ENCODE data around the gene MAL.

The MAL gene

GRCh38 chr2:95016616-95017015 lies 8.9 kb upstream of the MAL start:
- DNase-seq (ENCODE audit: low read depth in 3 of 3), result no peak

GRCh38 chr2:95017071-95017501 lies 8.4 kb upstream of the MAL start:
- DNase-seq (ENCODE audit: low read depth in 3 of 3), result no peak

GRCh38 chr2:95017836-95018235 lies 7.7 kb upstream of the MAL start:
- no peak for DNase-seq (ENCODE audit: low read depth in 3 of 3)

- no peak for DNase-seq (ENCODE audit: low read depth in 3 of 3)
Observed at GRCh38 chr2:95018301-95018700, 7.2 kb upstream of the MAL start.

GRCh38 chr2:95018861-95019550 lies 6.5 kb upstream of the MAL start:
- no peak for DNase-seq (ENCODE audit: low read depth in 3 of 3)

GRCh38 chr2:95019572-95019971 lies 5.9 kb upstream of the MAL start:
- no peak for DNase-seq (ENCODE audit: low read depth in 3 of 3)

GRCh38 chr2:95020275-95021022 lies 5.1 kb upstream of the MAL start:
- no peak for DNase-seq (ENCODE audit: low read depth in 3 of 3)

- DNase-seq (ENCODE audit: low read depth in 3 of 3), result no peak
Observed at GRCh38 chr2:95021023-95021416, 4.5 kb upstream of the MAL start.

GRCh38 chr2:95021847-95022246 lies 3.7 kb upstream of the MAL start:
- DNase-seq (ENCODE audit: low read depth in 3 of 3), result no peak

GRCh38 chr2:95022309-95023221 lies 2.9 kb upstream of the MAL start:
- peak; percentile 73 to 79 (median 77) for DNase-seq (ENCODE audit: low read depth in 3 of 3)

- DNase-seq (ENCODE audit: low read depth in 3 of 3), result peak in 2 of 3 experiments; percentile 41 to 42
Observed at GRCh38 chr2:95023222-95023597, 2.3 kb upstream of the MAL start.

GRCh38 chr2:95024371-95024770 lies 1.1 kb upstream of the MAL start:
- DNase-seq (ENCODE audit: low read depth in 3 of 3), result no peak

GRCh38 chr2:95024960-95025405 lies 525 bp upstream of the MAL start:
- DNase-seq (ENCODE audit: low read depth in 3 of 3), result no peak

GRCh38 chr2:95026471-95027368 lies 1.2 kb downstream of the MAL start:
- DNase-seq (ENCODE audit: low read depth in 3 of 3), result no peak

GRCh38 chr2:95027369-95027720 lies 1.8 kb downstream of the MAL start:
- no peak for DNase-seq (ENCODE audit: low read depth in 3 of 3)

GRCh38 chr2:95029898-95030341 lies 4.4 kb downstream of the MAL start:
- no peak for DNase-seq (ENCODE audit: low read depth in 3 of 3)

- DNase-seq (ENCODE audit: low read depth in 3 of 3), result no peak
Observed at GRCh38 chr2:95030496-95030895, 5.0 kb downstream of the MAL start.

GRCh38 chr2:95031076-95031725 lies 5.7 kb downstream of the MAL start:
- DNase-seq (ENCODE audit: low read depth in 3 of 3), result no peak

- DNase-seq (ENCODE audit: low read depth in 3 of 3), result no peak
Observed at GRCh38 chr2:95031726-95032116, 6.2 kb downstream of the MAL start.

GRCh38 chr2:95032341-95032740 lies 6.8 kb downstream of the MAL start:
- no peak for DNase-seq (ENCODE audit: low read depth in 3 of 3)
